GM18507 (cell line): Measurements from ENCODE around the gene TIMP2.
"Not testable (repeated sequence)": the region's sequence is repeated elsewhere in the genome, so short reads cannot be mapped to it uniquely, and the experiment has no call there.

Experiments used
- DNase-seq: peaks from one replicate; pipeline ENCODE4 v3.0.0; 2011; ENCODE audit warnings: low read depth; ENCODE audit not compliant: insufficient read length; ENCODE audit errors: extremely low spot score
- FAIRE-seq: peaks from 2 replicates; lab custom pipeline; 2011; peaks lifted over from hg19 to GRCh38; lab: Jason Lieb, UNC

The TIMP2 gene

DNA sequence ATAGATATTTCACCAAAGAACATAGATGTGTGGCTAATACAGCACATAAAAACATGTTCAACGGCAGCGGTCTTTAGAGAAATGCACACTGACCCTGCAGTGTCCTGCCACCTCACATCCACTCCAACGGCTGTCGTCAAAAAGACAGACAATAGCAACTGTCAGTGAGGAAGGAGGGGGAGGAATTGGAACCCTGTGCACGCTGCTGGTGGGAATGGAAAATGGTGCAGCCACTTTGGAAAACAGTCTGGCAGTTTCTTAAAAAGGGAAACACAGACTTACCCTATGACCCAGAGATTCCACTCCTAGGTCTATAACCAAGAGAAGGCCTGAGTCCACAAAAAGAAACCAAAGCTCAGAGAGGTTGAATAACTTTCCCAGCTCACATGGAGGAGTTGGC is 29.9 kb downstream of the TIMP2 start:
- DNase-seq, result no peak
- no peak for FAIRE-seq

DNA sequence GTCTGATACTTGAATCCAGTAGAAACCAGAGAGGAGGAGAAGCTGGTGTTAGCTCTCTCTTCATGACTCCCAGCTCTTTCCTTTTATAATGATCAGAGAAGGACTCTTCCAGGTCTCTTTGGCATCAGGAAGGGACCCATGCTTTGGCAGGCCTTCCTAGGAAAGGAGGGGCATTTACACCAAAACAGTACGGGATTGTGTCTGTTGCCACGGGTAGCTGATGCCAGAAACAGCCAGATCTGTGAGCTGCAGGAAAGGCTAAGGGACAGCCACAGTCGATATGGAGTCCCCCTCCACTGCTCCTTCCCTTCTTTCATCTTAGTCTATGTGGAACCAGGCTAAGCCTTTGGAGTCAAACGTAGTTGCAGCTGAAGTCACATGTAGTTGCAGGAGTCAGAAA is 31.5 kb downstream of the TIMP2 start:
- DNase-seq (no peak), FAIRE-seq (no peak)

DNA sequence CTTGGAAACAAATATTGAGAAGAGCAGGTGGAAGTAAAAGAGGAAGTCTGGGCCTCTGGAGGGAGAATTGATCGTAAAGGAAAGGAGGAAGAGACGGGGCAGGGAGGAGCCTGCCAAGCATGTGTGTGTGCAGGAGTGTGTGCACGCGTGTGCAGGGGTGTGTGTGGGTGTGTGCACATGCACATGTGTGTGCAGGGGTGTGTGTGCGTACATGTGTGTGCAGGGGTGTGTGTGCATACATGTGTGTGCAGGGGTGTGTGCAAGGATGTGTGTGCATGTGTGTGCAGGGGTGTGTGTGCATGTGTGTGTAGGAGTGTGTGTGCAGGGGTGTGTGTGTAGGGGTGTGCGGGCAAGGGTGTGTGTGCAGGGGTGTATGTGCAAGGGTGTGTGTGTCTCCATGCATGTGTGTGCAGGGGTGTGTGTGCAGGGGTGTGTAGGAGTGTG is 32.2 kb downstream of the TIMP2 start:
- FAIRE-seq (no peak), DNase-seq (no peak)

DNA sequence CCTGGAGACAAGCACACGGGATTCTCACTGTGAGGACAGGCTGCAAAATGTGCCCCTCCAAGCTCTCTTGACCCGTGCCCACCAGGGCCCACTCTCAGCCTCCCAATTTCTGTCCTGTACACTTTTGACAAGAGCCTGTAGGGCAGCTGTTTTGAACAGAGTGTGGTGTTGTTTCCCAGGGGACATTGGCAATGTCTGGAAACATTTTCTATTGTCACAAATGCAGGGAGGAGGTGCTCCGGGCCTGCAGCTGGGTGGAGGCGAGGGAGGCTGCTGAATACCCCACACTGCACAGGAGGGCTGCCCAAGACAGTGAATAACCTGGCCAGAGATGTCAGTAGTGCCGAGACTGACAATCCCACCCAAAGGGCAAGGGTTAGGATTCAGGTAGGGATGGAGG is 32.7 kb downstream of the TIMP2 start:
- FAIRE-seq (no peak), DNase-seq (no peak)

DNA sequence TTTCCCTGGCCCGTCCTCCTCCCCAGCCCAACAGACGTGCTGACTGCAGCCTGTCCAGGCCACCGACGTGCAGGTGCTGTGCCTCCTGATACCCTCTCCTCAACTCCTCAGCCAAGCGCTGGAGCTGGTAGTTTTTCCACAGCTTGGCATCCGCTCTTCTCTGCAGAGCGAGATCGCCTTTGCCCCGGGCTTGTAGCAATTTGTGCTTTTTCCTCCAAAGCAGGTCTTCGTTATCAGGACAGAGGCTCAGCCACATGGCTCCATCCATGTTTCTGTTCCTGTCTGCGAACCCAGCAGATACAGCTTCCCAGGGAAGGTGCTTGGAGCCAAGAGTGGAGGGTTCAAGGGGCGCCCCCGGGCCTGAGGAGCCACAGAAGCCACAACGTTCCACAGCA is 33.1 kb downstream of the TIMP2 start:
- FAIRE-seq, result no peak
- DNase-seq, result no peak

DNA sequence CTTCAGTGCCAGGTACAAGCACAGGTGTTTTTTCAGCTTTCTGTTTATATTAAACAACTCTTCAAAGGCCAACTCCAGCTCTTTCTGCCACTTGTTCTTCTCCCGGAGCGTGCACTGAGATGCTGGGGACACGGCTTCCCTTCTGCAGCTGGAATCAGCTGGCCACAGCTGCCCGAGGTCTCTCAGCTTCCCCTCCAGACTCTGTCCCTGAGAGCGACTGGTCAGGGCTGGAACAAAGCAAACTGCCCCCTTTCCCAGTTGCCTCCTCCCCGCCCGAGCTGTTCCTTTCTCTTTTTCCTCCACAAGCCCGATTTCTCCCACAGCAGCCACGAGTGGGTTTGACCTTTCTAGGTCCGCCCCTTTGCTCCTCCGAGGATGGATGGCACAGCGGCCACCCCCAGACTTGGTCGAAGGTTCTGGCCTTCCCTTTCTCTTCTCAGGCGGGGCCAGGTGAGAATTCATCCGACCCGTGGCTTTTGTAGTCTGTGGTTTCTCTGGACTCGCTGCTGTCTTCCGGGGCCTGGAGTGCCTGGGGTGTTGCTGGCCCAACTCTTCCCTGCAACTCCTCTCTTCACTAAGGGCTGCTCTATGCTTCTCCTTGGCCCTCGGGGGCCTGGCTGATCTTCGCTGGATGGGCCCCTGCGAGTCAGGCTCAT is 33.7 kb downstream of the TIMP2 start:
- FAIRE-seq (no peak), DNase-seq (no peak)

DNA sequence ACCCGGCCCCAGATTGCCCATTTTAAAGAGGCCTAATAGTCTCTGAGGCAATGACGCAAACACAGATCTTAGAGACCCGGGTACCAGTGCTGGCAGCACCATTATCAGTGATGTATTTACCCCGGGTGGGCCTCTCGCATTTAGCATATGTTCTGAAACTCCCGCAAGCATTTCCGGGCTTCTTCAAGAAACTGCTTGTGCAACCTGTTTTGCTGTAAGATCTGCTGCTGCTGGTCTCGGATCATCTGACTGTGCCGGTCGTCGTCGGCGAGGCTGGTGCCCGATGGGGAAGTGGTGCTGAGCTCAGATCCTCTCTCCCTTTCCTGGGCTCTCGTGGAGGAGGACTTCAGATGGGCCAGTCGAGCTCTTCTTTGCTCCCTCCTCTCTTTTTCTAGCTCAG is 34.7 kb downstream of the TIMP2 start:
- DNase-seq, result no peak
- FAIRE-seq, result peak; percentile 21

DNA sequence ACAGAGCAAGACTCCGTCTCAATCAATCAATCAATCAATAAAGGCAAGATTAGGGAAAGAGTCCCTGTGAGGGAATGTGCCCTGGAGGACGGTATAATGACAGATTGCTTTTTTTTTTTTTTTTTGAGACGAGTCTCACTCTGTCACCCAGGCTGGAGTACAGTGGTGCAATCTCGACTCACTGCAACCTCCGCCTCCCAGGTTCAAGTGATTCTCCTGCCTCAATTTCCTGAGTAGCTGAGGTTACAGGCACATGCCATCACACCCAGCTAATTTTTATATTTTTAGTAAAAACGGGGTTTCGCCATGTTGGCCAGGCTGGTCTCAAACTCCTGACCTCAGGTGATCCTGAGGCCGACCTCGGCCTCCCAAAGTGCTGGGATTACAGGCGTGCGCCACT is 35.1 kb downstream of the TIMP2 start:
- FAIRE-seq, DNase-seq: not testable (repeated sequence)

DNA sequence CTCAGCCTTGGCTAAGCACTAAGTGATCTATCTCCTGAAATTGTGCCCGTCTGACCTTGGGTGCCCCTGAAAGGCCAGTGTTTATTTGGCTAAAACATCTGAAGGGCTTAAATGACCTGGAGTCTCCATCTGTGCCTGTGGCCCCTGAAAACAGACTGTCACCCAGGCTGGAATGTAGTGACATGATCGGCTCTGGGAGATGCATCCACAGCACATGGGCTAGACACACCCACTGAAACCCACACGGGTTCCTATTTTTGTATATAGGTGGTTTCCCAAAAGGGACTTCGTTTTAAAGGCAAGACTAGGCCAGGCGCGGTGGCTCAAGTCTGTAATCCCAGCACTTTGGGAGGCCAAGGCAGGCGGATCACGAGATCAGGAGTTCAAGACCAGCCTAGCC is 35.7 kb downstream of the TIMP2 start:
- DNase-seq, result peak; percentile 47
- peak; percentile 74 for FAIRE-seq

DNA sequence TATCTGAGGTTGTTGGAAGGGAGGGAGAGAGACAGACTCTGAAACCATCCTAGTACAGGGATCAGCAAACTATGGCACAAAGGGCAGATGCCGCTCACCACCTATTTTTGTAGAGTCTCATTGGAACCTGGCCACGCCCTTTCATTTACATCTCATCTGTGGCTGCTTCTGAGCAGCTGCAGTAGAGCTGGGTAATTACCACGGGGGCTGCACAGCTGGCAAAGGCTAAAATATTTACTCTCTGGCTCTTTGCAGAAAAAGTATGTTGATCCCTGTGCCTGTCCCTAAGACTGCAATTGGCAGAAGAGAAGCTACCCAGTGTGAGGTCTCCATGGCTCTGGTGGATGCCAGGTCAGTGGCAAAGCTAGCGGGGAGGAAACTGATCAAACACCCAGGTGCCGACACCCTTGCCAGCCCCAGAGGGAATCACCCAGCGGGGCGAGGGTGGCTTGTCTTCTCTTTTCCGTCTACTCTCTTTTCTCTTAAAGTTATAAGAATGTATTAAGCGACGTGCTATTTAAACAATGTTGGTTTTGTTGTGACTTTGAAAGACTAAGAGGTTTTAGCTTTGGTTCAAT is 36.2 kb downstream of the TIMP2 start:
- no peak for FAIRE-seq
- DNase-seq, result no peak

DNA sequence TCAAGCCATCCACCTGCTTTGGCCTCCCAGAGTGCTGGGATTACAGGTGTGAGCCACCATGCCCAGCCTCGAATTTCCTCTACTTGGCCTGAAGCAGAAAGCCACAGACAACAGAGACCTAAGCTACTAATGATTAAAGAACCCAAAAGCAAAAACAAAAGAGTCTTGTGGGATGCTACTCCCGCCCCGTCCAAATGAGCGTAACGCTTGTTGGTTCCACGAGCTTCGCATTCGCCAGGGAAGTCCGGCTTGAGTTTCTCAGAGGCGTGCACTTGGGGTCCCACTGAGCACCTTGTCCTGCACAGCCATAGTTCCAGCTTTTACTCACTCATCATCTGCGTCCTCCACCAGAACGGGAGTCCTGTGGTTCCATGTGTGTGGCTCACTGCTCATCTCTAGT is 38.2 kb downstream of the TIMP2 start:
- DNase-seq (no peak), FAIRE-seq (no peak)

DNA sequence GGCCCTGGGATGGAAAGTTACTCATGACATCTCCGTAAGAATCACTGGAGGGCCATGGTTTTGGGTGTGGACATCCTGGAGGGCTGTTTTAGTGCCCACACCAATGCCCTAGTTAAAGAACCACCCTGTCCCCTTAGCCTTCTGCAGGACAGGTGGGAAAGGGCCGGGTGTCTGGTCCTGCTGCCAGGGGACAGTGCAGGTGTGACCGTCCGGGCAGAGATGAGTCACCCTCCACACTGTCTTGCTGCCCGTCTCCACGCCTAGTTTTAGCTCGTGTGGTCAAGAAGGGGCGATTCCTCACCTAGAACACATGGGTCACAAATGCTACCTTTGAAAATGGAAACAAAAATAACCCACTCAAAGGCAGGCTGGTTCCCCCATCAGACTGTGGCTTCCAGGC is 39.2 kb downstream of the TIMP2 start:
- no peak for FAIRE-seq
- no peak for DNase-seq

DNA sequence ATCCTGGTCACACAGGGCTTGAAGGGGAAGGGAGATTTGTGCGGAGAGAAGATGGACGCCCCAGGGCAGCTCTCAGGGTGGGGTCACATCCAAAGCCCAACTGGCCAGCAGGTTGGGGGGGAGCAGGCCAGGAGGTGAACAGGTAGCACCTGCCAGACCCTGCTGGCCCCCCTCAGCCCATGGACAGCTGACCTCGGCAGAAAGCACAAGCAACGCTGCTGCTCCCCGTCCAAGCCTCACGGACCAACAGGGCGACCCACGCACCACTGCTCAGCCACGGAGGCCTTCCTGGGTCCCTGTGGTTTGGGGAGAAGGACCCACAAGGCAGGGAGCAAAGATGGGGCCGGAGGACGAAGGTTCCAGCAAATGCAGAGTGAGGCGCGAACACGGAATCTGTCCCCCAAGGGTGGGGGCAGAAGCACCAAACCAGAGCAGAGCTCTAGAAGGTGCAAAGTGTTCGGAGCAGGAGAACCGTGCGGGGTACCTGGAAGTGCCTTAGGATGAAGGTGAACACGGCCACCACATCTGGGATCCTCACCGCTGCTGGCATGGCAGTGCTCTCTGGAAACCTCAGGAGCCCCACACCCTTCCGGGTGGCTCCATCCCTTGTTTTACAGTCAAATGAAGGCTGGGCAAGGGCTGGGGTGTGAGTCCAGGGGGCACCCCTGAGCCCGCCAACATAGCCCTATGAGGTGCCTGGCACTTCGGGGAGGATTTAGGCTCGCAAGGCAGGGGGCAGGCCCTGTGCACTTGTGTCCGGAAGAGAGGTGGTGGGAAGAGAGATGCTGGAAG is 40.1 kb downstream of the TIMP2 start:
- DNase-seq, result no peak
- FAIRE-seq, result no peak

DNA sequence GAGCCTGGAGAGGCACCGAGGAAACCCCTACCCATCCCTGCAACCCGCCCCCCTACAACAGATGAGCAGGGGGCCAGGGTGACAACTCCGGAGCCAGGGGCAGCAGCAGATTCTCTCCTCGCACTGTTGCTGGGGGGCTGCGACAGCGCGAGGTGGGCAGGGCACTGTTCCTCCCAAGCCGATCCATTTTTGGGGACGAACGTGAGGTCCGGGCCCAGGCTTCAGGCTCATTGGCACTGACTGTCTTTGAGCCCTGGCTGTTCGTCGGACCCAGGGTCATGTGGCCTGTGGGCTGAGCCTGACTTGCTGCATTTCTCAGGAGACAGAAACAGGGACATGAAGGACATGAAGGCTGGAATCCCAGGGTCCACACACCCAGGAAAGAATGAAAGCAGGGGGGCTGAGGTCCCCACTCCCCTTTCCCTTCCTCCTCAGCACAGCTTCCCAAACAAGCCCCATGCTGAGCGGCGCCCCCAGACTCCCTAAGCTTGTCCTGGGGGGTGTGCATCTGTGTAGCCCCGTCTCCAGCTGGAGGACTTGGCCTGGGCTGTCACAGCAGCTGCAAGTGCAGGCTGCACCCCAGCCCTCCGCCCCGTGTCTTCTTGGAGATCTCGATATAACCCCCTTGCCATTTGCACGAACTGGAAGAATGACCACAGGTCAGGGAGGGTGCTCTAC is 40.9 kb downstream of the TIMP2 start:
- FAIRE-seq (no peak), DNase-seq (no peak)

DNA sequence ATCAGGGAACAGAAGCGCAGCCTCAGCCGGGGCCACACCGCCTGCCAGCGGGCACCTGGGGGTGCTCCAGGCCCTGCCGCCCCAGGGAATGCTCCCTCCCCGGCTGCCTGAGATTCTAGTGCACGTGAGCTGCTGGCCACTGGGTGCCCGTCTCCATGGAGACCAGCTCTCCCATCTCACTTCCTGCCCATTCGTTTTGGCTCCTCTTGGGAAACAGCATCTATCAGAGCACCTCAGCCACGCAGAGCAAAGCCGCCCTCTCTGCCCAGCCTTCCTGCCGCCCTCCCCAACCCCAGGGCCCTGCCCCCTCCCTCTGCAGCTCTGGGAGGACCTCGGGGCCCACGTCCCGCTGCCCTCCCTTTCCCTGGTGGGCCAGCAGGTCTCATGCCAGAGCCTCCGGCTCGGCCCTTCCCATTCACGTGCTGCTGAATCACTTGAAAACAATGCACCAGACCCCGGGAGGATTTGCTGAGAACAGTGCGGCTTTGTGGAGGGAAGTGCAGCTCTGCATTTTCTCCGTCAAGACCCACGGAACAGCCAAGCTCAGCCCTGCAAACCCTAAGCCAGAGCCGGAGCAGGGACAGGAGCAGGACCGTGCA is 41.6 kb downstream of the TIMP2 start:
- no peak for FAIRE-seq
- DNase-seq, result no peak

DNA sequence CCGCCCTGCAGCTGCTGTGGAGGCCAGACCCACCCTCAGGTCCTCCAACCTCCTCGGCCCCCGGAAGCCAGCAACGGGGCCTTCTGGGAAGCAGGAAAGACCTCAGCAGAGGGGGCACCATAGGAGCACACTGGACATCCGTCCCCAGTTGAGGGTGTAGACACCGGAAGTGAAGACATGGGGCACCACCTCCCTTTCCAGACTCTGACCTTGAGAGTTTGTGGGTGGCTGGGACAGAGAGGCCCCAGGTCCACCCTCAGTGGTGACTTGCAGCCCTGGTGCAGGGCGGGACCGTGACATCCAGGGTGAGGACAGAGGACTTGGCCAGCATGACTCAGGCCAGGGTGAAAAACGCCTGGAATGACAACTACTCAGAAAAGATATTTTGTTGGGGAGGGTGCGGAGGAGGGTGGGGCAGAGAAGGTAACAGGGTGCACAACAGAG is 42.1 kb downstream of the TIMP2 start:
- FAIRE-seq (no peak), DNase-seq (no peak)

DNA sequence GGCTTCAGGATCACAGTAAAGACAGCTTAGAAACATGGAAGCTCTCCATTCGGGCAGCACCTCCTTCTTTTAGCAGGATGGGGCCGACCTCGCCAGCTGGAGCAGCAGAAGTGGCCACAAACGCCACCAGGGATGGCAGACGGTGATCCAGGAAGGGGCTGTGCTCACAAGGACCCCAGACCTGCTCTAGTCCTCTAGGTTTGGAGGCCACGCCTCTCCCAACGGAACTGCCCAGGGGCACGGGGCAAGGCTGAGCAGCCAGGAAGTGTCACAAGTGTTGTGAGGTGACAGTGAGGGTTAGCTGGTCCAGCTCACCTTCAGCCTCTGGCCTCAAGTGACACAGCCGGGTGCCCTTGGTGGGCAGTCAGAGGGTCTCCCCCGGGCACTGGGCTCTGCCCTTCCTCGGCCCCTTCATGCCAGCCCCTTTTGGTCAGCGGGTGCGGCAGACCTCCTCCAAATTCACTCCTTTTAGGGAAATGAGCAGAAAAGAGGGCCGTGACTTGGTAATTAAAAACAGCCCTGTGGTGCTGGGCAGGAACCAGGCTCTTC is 42.6 kb downstream of the TIMP2 start:
- no peak for DNase-seq

DNA sequence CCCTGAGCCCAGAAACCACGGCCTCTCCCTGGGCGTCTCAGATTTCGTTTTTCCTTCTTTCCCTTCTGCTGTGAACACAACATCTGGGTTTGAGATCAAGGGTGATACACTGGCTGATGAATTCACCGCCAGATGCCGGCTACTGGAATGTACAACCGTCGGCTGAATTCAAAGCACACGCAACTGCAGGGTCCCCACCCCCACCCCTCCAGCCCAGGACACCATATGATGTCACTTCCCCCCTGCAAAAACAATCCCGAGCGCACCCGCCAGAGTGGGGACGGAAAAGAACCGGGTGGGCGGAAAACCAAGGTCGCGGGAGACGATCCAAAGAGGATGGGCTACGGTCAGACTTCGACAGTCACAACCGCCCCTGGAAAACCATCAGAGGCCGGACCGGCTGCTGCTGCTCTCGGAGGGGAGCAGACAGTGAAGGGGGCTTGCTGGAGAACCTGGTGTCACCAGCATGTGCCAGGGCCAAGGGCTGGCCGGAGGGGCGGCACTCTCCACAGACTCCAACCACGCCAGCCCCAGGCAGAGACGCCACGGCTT is 45.5 kb downstream of the TIMP2 start:
- FAIRE-seq (no peak), DNase-seq (no peak)

More for the DNA sequence above, 42.6 kb downstream of the TIMP2 start:
- FAIRE-seq, result no peak

DNA sequence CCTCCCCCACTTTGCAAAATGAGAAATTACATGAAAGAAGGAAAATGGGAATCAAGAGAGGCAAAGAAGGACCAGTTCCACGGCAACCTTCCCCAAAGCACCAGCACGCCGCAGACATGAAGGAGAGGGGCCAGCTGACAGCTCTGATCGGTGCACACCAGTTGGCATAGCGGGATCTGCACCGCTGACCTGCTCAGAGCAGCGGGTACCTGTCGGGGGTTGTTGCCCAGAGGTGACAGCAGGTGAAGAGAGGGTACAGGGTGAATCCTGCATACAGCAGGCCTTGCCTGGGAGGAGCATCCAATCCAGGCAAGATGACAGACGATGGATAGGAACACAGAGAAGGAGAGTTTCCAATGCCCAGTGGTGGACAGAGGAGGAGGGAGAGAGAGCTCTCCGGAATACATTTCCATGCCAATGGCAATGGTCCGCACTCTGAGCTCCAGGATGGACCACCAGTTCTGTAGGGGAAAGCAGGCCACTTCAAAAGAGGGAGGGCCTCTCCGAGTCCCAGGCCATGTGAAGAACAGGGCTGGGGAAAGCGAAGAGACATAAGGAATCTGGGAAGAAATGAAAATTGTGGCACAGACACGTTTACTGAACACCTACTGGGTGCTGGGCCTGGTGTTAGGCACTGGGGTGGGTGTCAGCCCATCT is 46.2 kb downstream of the TIMP2 start:
- FAIRE-seq (no peak), DNase-seq (no peak)
